ENCODE results near the gene AP3B1.

Gene AP3B1

GRCh38 chr5:77957931-77958521 lies 336.5 kb downstream of the AP3B1 start:
- Histone ChIP-seq H3K4me1 (ENCODE audit: control insufficient read depth, insufficient read depth, low read length) (peaks cover 26% of the 10 kb centered on the region), H3K4me3 (ENCODE audit: low read depth, low read length) (peak overlapping the region; percentile 52), H3K9ac (ENCODE audit: low read length) (peak overlapping the region; percentile 55), H3K27me3 (ENCODE audit: control insufficient read depth, insufficient read depth, low read length) (peaks cover 82% of the 10 kb centered on the region), H3K9me3 (ENCODE audit: control insufficient read depth, insufficient read depth, low read depth, low read length) (no peaks in the 10 kb centered on the region), H3K36me3 (ENCODE audit: control insufficient read depth, insufficient read depth, low read length) (no peaks in the 10 kb centered on the region), H3K27ac (ENCODE audit: low read depth, low read length) (no peak overlapping the region)

GRCh38 chr5:77957516-77957915 lies 337.0 kb downstream of the AP3B1 start:
- Histone ChIP-seq H3K9ac (ENCODE audit: low read length) (peak overlapping the region; percentile 55), H3K4me1 (ENCODE audit: control insufficient read depth, insufficient read depth, low read length) (peaks cover 26% of the 10 kb centered on the region), H3K4me3 (ENCODE audit: low read depth, low read length) (peak overlapping the region; percentile 52), H3K9me3 (ENCODE audit: control insufficient read depth, insufficient read depth, low read depth, low read length) (no peaks in the 10 kb centered on the region), H3K27ac (ENCODE audit: low read depth, low read length) (no peak overlapping the region), H3K36me3 (ENCODE audit: control insufficient read depth, insufficient read depth, low read length) (no peaks in the 10 kb centered on the region), H3K27me3 (ENCODE audit: control insufficient read depth, insufficient read depth, low read length) (peaks cover 77% of the 10 kb centered on the region)

- H3K4me1 ChIP-seq (ENCODE audit: control insufficient read depth, insufficient read depth, low read length), result peaks cover 26% of the 10 kb centered on the region
- peak overlapping the region; percentile 52 for H3K4me3 ChIP-seq (ENCODE audit: low read depth, low read length)
- no peak overlapping the region for H3K9ac ChIP-seq (ENCODE audit: low read length)
- H3K27ac ChIP-seq (ENCODE audit: low read depth, low read length), result no peak overlapping the region
- H3K9me3 ChIP-seq (ENCODE audit: control insufficient read depth, insufficient read depth, low read depth, low read length), result no peaks in the 10 kb centered on the region
- H3K36me3 ChIP-seq (ENCODE audit: control insufficient read depth, insufficient read depth, low read length), result no peaks in the 10 kb centered on the region
- H3K27me3 ChIP-seq (ENCODE audit: control insufficient read depth, insufficient read depth, low read length), result peaks cover 74% of the 10 kb centered on the region
Measured at GRCh38 chr5:77957081-77957480, 337.4 kb downstream of the AP3B1 start.

- Histone ChIP-seq H3K4me1 (ENCODE audit: control insufficient read depth, insufficient read depth, low read length) (peaks cover 22% of the 10 kb centered on the region), H3K4me3 (ENCODE audit: low read depth, low read length) (no peak overlapping the region), H3K27me3 (ENCODE audit: control insufficient read depth, insufficient read depth, low read length) (peaks cover 72% of the 10 kb centered on the region), H3K27ac (ENCODE audit: low read depth, low read length) (no peak overlapping the region), H3K9ac (ENCODE audit: low read length) (no peak overlapping the region), H3K9me3 (ENCODE audit: control insufficient read depth, insufficient read depth, low read depth, low read length) (no peaks in the 10 kb centered on the region), H3K36me3 (ENCODE audit: control insufficient read depth, insufficient read depth, low read length) (no peaks in the 10 kb centered on the region)
Measured at GRCh38 chr5:77955577-77955976, 338.9 kb downstream of the AP3B1 start.

- Histone ChIP-seq H3K27ac (ENCODE audit: low read depth, low read length) (no peak overlapping the region), H3K36me3 (ENCODE audit: control insufficient read depth, insufficient read depth, low read length) (no peaks in the 10 kb centered on the region), H3K9ac (ENCODE audit: low read length) (no peak overlapping the region), H3K4me3 (ENCODE audit: low read depth, low read length) (no peak overlapping the region), H3K9me3 (ENCODE audit: control insufficient read depth, insufficient read depth, low read depth, low read length) (no peaks in the 10 kb centered on the region), H3K27me3 (ENCODE audit: control insufficient read depth, insufficient read depth, low read length) (peaks cover 52% of the 10 kb centered on the region), H3K4me1 (ENCODE audit: control insufficient read depth, insufficient read depth, low read length) (0 out of 2 replicates have a peak, but pooled peaks cover 1% of the 10 kb centered on the region)
Measured at GRCh38 chr5:77953374-77953773, 341.1 kb downstream of the AP3B1 start.

- H3K9me3 ChIP-seq (ENCODE audit: control insufficient read depth, insufficient read depth, low read depth, low read length), result no peaks in the 10 kb centered on the region
- H3K27ac ChIP-seq (ENCODE audit: low read depth, low read length), result no peak overlapping the region
- no peaks in the 10 kb centered on the region for H3K36me3 ChIP-seq (ENCODE audit: control insufficient read depth, insufficient read depth, low read length)
- H3K4me3 ChIP-seq (ENCODE audit: low read depth, low read length), result no peak overlapping the region
- H3K4me1 ChIP-seq (ENCODE audit: control insufficient read depth, insufficient read depth, low read length), result no peaks in the 10 kb centered on the region
- peaks cover 46% of the 10 kb centered on the region for H3K27me3 ChIP-seq (ENCODE audit: control insufficient read depth, insufficient read depth, low read length)
- no peak overlapping the region for H3K9ac ChIP-seq (ENCODE audit: low read length)
Measured at GRCh38 chr5:77952636-77953212, 341.8 kb downstream of the AP3B1 start.
